HG03432 (cell line): ENCODE measurements around the gene SRRD.
"Not testable (repeated sequence)": the region's sequence is repeated elsewhere in the genome, so short reads cannot be mapped to it uniquely, and the experiment has no call there.

Source experiments
- ATAC-seq: cut with Tn5 transposase; IDR thresholded peaks from one replicate; pipeline ENCODE4 v1.9.1; 2021; ENCODE audit warnings: mild to moderate bottlenecking, moderate library complexity; ENCODE audit not compliant: unreplicated experiment

SRRD gene

GRCh38 chr22:26483439-26484359, at the start of gene SRRD, which contains the start of gene HPS4:
Gene SRRD (plus strand): TSS chr22:26483877. CDS start chr22:26483891, 14 bp downstream.
Gene HPS4 (minus strand): TSS chr22:26483783. CDS start chr22:26481762, 2,021 bp downstream.
- ATAC-seq: peak; percentile 80

GRCh38 chr22:26435327-26436093, 48.2 kb upstream of the SRRD start:
- no peak for ATAC-seq

GRCh38 chr22:26436903-26437515, 46.7 kb upstream of the SRRD start:
- ATAC-seq: no peak

GRCh38 chr22:26437694-26438392, 45.8 kb upstream of the SRRD start:
- no peak for ATAC-seq

GRCh38 chr22:26438776-26439175, 44.9 kb upstream of the SRRD start:
- ATAC-seq: not testable (repeated sequence)

- ATAC-seq: no peak
Observed at GRCh38 chr22:26439559-26439958, 44.1 kb upstream of the SRRD start.

- ATAC-seq: no peak
Observed at GRCh38 chr22:26442086-26442756, 41.5 kb upstream of the SRRD start.

- no peak for ATAC-seq
Observed at GRCh38 chr22:26443901-26444690, 39.6 kb upstream of the SRRD start.

GRCh38 chr22:26444777-26445176, 38.9 kb upstream of the SRRD start:
- ATAC-seq: no peak

- no peak for ATAC-seq
Observed at GRCh38 chr22:26445577-26446275, 38.0 kb upstream of the SRRD start.

GRCh38 chr22:26446808-26447515, 36.7 kb upstream of the SRRD start:
- ATAC-seq: no peak

GRCh38 chr22:26447584-26448329, 35.9 kb upstream of the SRRD start:
- ATAC-seq: no peak

GRCh38 chr22:26448334-26448733, 35.3 kb upstream of the SRRD start:
- ATAC-seq: no peak

GRCh38 chr22:26448941-26449340, 34.7 kb upstream of the SRRD start:
- ATAC-seq: no peak

GRCh38 chr22:26450453-26451185, 33.1 kb upstream of the SRRD start:
- ATAC-seq: no peak

GRCh38 chr22:26452236-26453016, 31.3 kb upstream of the SRRD start:
- ATAC-seq: no peak
